IMR-90 (cell line): ENCODE measurements around the gene EXOG. TPM values are rescaled to one million over a fixed set of nuclear protein-coding genes. Genes with fewer than 3 reads are reported as not detected.

Experiments
- ATAC-seq: fragments of 200-7000 bp; cut with Tn5 transposase; 2 replicates; pipeline ENCODE4 v1.9.1; 2020; ENCODE audit warnings: low read depth, mild to moderate bottlenecking, moderate library complexity
- BruUV-seq: library from RNA; stranded (reverse); fragments of 400-500 nt; replicated peaks from 2 replicates; lab custom pipeline; 2021; lab: Mats Ljungman, UMichigan
- CTCF ChIA-PET: fragments of 300-600 bp; formaldehyde crosslinking; extraction: SDS; loops from one replicate; lab custom pipeline; 2021; ENCODE audit warnings: antibody characterized with exemption; lab: Yijun Ruan, JAX
- POLR2A ChIA-PET: fragments of 300-600 bp; sonication (Branson Sonifier 250); formaldehyde crosslinking; loops from one replicate; lab custom pipeline; 2022; ENCODE audit warnings: antibody characterized with exemption; ENCODE audit not compliant: unreplicated experiment; lab: Charles Lee
- DNase-seq: peaks from one replicate; pipeline ENCODE4 v3.0.0; 2013
- H2AFZ ChIP-seq: replicated peaks from 2 replicates; pipeline ENCODE3; 2013; ENCODE audit warnings: low read length, mild to moderate bottlenecking; ENCODE audit not compliant: poor library complexity
- H2AK5ac ChIP-seq: 2 replicates; pipeline ENCODE4 v1.6.1; 2013; ENCODE audit warnings: low read depth, low read length, inconsistent platforms
- H2AK9ac ChIP-seq: replicated peaks from 2 replicates; pipeline ENCODE3; 2013; ENCODE audit warnings: mild to moderate bottlenecking, low read depth, low read length, moderate library complexity; ENCODE audit not compliant: poor library complexity
- H2BK120ac ChIP-seq: 2 replicates; pipeline ENCODE4 v1.6.1; 2013; ENCODE audit warnings: low read depth, low read length, inconsistent platforms
- H2BK15ac ChIP-seq: 3 replicates; pipeline ENCODE4 v1.6.1; 2013; ENCODE audit warnings: low read depth, low read length, inconsistent platforms
- H2BK20ac ChIP-seq: 2 replicates; pipeline ENCODE4 v1.6.1; 2013; ENCODE audit warnings: low read depth, mild to moderate bottlenecking, inconsistent platforms, low read length, moderate library complexity
- H2BK5ac ChIP-seq: 2 replicates; pipeline ENCODE4 v1.6.1; 2013; ENCODE audit warnings: mild to moderate bottlenecking, low read depth, low read length, inconsistent platforms; ENCODE audit not compliant: poor library complexity, severe bottlenecking
- H3K14ac ChIP-seq: replicated peaks from 2 replicates; pipeline ENCODE4 v1.6.1; 2013; ENCODE audit warnings: low read depth, low read length, inconsistent platforms
- H3K18ac ChIP-seq: 2 replicates; pipeline ENCODE4 v1.6.1; 2013; ENCODE audit warnings: low read depth, low read length, control low read depth
- H3K23ac ChIP-seq: 2 replicates; pipeline ENCODE4 v1.6.1; 2013; ENCODE audit warnings: low read depth, low read length, inconsistent platforms
- H3K27ac ChIP-seq: 2 replicates; pipeline ENCODE4 v1.5.1; 2013; ENCODE audit warnings: mild to moderate bottlenecking, control low read depth, low read length; ENCODE audit not compliant: insufficient read depth
- H3K27me3 ChIP-seq: 2 replicates; pipeline ENCODE4 v1.6.1; 2013; ENCODE audit warnings: low read length; ENCODE audit not compliant: control insufficient read depth, insufficient read depth
- H3K36me3 ChIP-seq: 2 replicates; pipeline ENCODE4 v1.6.1; 2013; ENCODE audit warnings: low read length, mixed read lengths; ENCODE audit not compliant: control insufficient read depth, insufficient read depth
- H3K4ac ChIP-seq: 2 replicates; pipeline ENCODE4 v1.6.1; 2013; ENCODE audit warnings: low read depth, low read length, inconsistent platforms
- H3K4me1 ChIP-seq: 2 replicates; pipeline ENCODE4 v1.6.1; 2013; ENCODE audit warnings: low read length, mixed read lengths; ENCODE audit not compliant: control insufficient read depth, insufficient read depth
- H3K4me2 ChIP-seq: 2 replicates; pipeline ENCODE4 v1.6.1; 2013; ENCODE audit warnings: low read depth, mild to moderate bottlenecking, control low read depth, low read length, moderate library complexity
- H3K4me3 ChIP-seq: 2 replicates; pipeline ENCODE4 v1.5.1; 2013; ENCODE audit warnings: low read depth, mild to moderate bottlenecking, control low read depth, low read length, moderate library complexity; ENCODE audit not compliant: insufficient read depth
- H3K56ac ChIP-seq: 2 replicates; pipeline ENCODE4 v1.6.1; 2013; ENCODE audit warnings: low read length, inconsistent platforms; ENCODE audit not compliant: insufficient read depth; ENCODE audit errors: extremely low read depth
- H3K79me1 ChIP-seq, 2 experiments: 2 replicates each; pipeline ENCODE4 v1.6.1; 2013; ENCODE audit warnings: low read length in 2 of 2, inconsistent platforms in 1 of 2, low read depth in 1 of 2
- H3K9ac ChIP-seq: 2 replicates; pipeline ENCODE4 v1.6.1; 2013; ENCODE audit warnings: low read depth, low read length, control low read depth
- H3K9me1 ChIP-seq: 2 replicates; pipeline ENCODE4 v1.6.1; 2013; ENCODE audit warnings: low read length, inconsistent platforms; ENCODE audit not compliant: insufficient read depth
- H3K9me3 ChIP-seq: 2 replicates; pipeline ENCODE4 v1.6.1; 2013; ENCODE audit warnings: low read length; ENCODE audit not compliant: control insufficient read depth, insufficient read depth
- H4K20me1 ChIP-seq: 2 replicates; pipeline ENCODE4 v1.6.1; 2013; ENCODE audit warnings: low read length, inconsistent platforms; ENCODE audit not compliant: insufficient read depth
- H4K5ac ChIP-seq: 2 replicates; pipeline ENCODE4 v1.6.1; 2013; ENCODE audit warnings: mild to moderate bottlenecking, low read depth, low read length, control low read depth
- H4K8ac ChIP-seq, 2 experiments: 2 replicates each; pipeline ENCODE4 v1.6.1; 2013; ENCODE audit warnings: low read depth in 2 of 2, low read length in 2 of 2, control low read depth in 1 of 2, inconsistent platforms in 1 of 2
- H4K91ac ChIP-seq: 2 replicates; pipeline ENCODE4 v1.6.1; 2013; ENCODE audit warnings: low read depth, low read length, inconsistent platforms; ENCODE audit not compliant: insufficient read depth
- CTCF ChIP-seq: conservative IDR thresholded peaks from 2 replicates; pipeline ENCODE4 v1.5.1; 2012; ENCODE audit warnings: mild to moderate bottlenecking, low read depth, low read length, improper control_type of control experiment
- ELK1 ChIP-seq: fragments of 150-350 bp; IDR thresholded peaks from 2 replicates; pipeline ENCODE4 v1.6.1; 2016; ENCODE audit warnings: low read depth, mild to moderate bottlenecking, low read length, moderate library complexity, borderline replicate concordance
- MAZ ChIP-seq: IDR thresholded peaks from 2 replicates; pipeline ENCODE4 v1.6.1; 2012; ENCODE audit warnings: low read depth, mild to moderate bottlenecking, low read length, improper control_type of control experiment, moderate library complexity, borderline replicate concordance
- MXI1 ChIP-seq: IDR thresholded peaks from 2 replicates; pipeline ENCODE4 v1.6.1; 2012; ENCODE audit warnings: low read depth, mild to moderate bottlenecking, low read length, moderate library complexity, borderline replicate concordance
- RAD21 ChIP-seq: IDR thresholded peaks from 2 replicates; pipeline ENCODE4 v1.6.1; 2012; ENCODE audit warnings: low read length, improper control_type of control experiment
- RFX5 ChIP-seq: IDR thresholded peaks from 2 replicates; pipeline ENCODE4 v1.8.0; 2012; ENCODE audit warnings: low read depth, mild to moderate bottlenecking, low read length, moderate library complexity
- WGBS, 2 experiments: methylation state at CpG; one replicate each; pipeline versions ENCODE4 v1.1.5 to v1.1.7; 2013; ENCODE audit warnings: missing lambda C conversion rate in 2 of 2; ENCODE audit not compliant: insufficient read length in 1 of 2; ENCODE audit errors: extremely low coverage in 2 of 2; 5-methylcytosine and 5-hydroxymethylcytosine counted together
- dilution Hi-C: fragments of 300-500 bp; cut with HindIII; formaldehyde crosslinking; loops from one replicate; pipeline ENCODE4 v1.14.3; 2018; ENCODE audit warnings: low sequenced_read_pairs; ENCODE audit not compliant: unreplicated experiment
- in situ Hi-C: fragments of 300-500 bp; cut with MboI; formaldehyde crosslinking; loops from 3 replicates; pipeline ENCODE4 v1.14.3; 2019; ENCODE audit warnings: low sequenced_read_pairs, inconsistent platforms, mixed read lengths
- intact Hi-C: fragments of 100-400 bp; cut with micrococcal nuclease; formaldehyde crosslinking; loops from 2 replicates; pipeline ENCODE4 v1.10.0; 2022
- polyA plus RNA-seq, 3 experiments: library from polyadenylated mRNA; depleted of rRNA; stranded (reverse); fragments of >200 nt; gene quantifications; 2 replicates each; pipeline ENCODE4 v1.2.3, GENCODE V29; 2012; ENCODE audit warnings: low replicate concordance in 1 of 3
- total RNA-seq: library from RNA; depleted of rRNA; stranded (reverse); fragments of >200 nt; gene quantifications from 2 replicates; pipeline ENCODE4 v1.2.3, GENCODE V29; 2012

EXOG gene
- total and polyA plus RNA-seq, 2 of the 4 experiments (the other 2 are of a cell fraction): 10.2 to 15.0 TPM

GRCh38 chr3:38453075-38453912, 42.8 kb upstream of the EXOG start, which contains the start of gene ACVR2B:
Gene ACVR2B (plus strand): TSS chr3:38453890. CDS start chr3:38454323, 433 bp downstream.
- intact Hi-C loops (no loop called here), in situ Hi-C loops (no loop called here), dilution Hi-C loops (no loop called here)
- Histone ChIP-seq H4K20me1 (peaks cover 13% of the 10 kb centered on the region), H2BK20ac (no peak within 1 kb of the TSS), H4K8ac (peak within 1 kb of the TSS; percentile 31 to 65; a peak in 3 of 4 replicates), H2AK5ac (peak within 1 kb of the TSS; percentile 43; the same call in 1 of the 2 replicates), H3K23ac (peak within 1 kb of the TSS; percentile 79), H3K56ac (no peak within 1 kb of the TSS), H3K36me3 (no peaks in the 10 kb centered on the region), H2BK120ac (no peak within 1 kb of the TSS), H3K27me3 (no peaks in the 10 kb centered on the region; the same call in 1 of the 2 replicates), H3K9me3 (no peaks in the 10 kb centered on the region), H3K18ac (no peak within 1 kb of the TSS), H4K91ac (peak within 1 kb of the TSS; percentile 84; the same call in 1 of the 2 replicates), H3K4me2 (peak within 1 kb of the TSS; percentile 98), H2AFZ (peak within 1 kb of the TSS; percentile 96), H3K4me1 (0 out of 2 replicates have a peak, but pooled peaks cover 3% of the 10 kb centered on the region), H4K5ac (peak within 1 kb of the TSS; percentile 93; the same call in 1 of the 2 replicates), H3K9me1 (no peaks in the 10 kb centered on the region; the same call in 1 of the 2 replicates), H2BK5ac (peak within 1 kb of the TSS; percentile 48), H3K4me3 (peak within 1 kb of the TSS; percentile 97), H3K14ac (no peak within 1 kb of the TSS), H3K79me1 (peaks cover 13 to 28% of the 10 kb centered on the region in 2 experiments; a peak in 3 of 4 replicates), H2AK9ac (peak within 1 kb of the TSS; percentile 96), H3K9ac (peak within 1 kb of the TSS; percentile 98), H3K4ac (peak within 1 kb of the TSS; percentile 79; the same call in 1 of the 2 replicates), H3K27ac (peak within 1 kb of the TSS; percentile 76), H2BK15ac (no peak within 1 kb of the TSS)
- POLR2A ChIA-PET: no interaction called here
- no peak for TF ChIP-seq ELK1
- no peak for TF ChIP-seq RFX5
- TF ChIP-seq MAZ: peak; percentile 39; the same call in 1 of the 2 replicates
- 0 out of 2 replicates have a peak, but pooled peaks have one; percentile 33 for TF ChIP-seq MXI1
- TF ChIP-seq CTCF: no peak
- no peak for TF ChIP-seq RAD21
- DNase-seq: peak; percentile 56
- peak; percentile 76 for ATAC-seq
- no TSS peak for BruUV-seq
- CTCF ChIA-PET: no interaction called here
- WGBS, 2 experiments: 4% methylated on average over 12 of the region's 48 CpGs; no CpG with 5 or more reads in 1 of the 2 experiments
